Neutrophil (primary cell): ENCODE data around the gene UBA1.

Source experiments
- H3K27ac ChIP-seq: fragments of 200-600 bp; sonication (generic); 2 replicates; pipeline ENCODE4 v1.5.1; 2016; ENCODE audit warnings: mild to moderate bottlenecking, moderate library complexity
- H3K27me3 ChIP-seq: fragments of 200-600 bp; sonication (generic); 2 replicates; pipeline ENCODE4 v1.6.0; 2016; ENCODE audit warnings: mild to moderate bottlenecking
- H3K36me3 ChIP-seq: fragments of 200-600 bp; sonication (generic); 2 replicates; pipeline ENCODE4 v1.5.1; 2017
- H3K4me1 ChIP-seq, 2 experiments: fragments of 200-600 bp in 1 of 2; sonication (generic) in 1 of 2; 1 replicate in 1 of 2; 2 replicates in 1 of 2; pipeline versions ENCODE4 v1.5.1 to v1.6.1; 2013 to 2016; ENCODE audit warnings: low read depth in 1 of 2, low read length in 1 of 2, mild to moderate bottlenecking in 1 of 2, moderate library complexity in 1 of 2; ENCODE audit not compliant: control insufficient read depth in 1 of 2, insufficient read depth in 1 of 2
- H3K4me3 ChIP-seq, 2 experiments: fragments of 200-600 bp in 1 of 2; sonication (generic) in 1 of 2; 1 replicate in 1 of 2; 2 replicates in 1 of 2; pipeline ENCODE4 v1.5.1; 2013 to 2016; ENCODE audit warnings: low read depth in 1 of 2, low read length in 1 of 2, mild to moderate bottlenecking in 1 of 2, moderate library complexity in 1 of 2
- H3K9me3 ChIP-seq: fragments of 200-600 bp; sonication (generic); 2 replicates; pipeline ENCODE4 v1.5.1; 2016
- TF ChIP-seq, protein P1 (sequence below): fragments of 200-600 bp; sonication (generic); IDR thresholded peaks from 2 replicates; pipeline ENCODE4 v1.5.1; 2016; ENCODE audit warnings: antibody characterized with exemption

The UBA1 gene

DNA sequence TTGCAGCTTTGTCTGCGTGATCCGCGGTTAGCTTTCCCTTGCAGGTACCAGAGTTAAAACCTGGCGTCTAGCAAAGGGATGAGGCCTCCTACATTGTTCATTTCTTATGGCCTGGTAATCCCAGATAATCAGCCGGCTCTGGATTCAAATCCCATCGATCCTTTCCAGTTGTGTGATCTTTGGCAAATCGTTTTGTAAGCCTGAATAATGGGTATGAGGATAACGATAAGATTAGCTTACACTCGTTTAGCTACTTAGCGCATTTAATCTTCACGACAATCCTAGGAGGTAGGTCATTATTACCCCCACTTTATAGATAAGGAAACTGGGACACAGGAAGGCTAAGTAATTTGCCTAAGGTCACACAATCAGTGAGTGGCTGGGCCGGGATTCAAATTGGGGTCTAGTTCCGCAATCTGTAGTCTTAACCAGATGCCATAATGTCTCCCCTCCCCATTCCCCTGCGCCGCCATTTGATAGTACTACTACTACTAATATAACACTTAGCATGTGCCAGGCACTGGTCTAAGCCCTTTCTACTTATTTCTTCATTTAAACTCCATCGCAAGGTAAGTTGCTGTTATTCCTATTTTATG, 1.7 kb upstream of the UBA1 start:
- H3K27me3 ChIP-seq: no peaks in the 10 kb centered on the region
- no peak overlapping the region for H3K27ac ChIP-seq
- H3K4me3 ChIP-seq: peak overlapping the region; percentile 38 to 43
- peaks cover 45 to 59% of the 10 kb centered on the region in 2 experiments for H3K4me1 ChIP-seq
- H3K36me3 ChIP-seq: peaks cover 9% of the 10 kb centered on the region
- no peaks in the 10 kb centered on the region for H3K9me3 ChIP-seq
- TF ChIP-seq, protein P1, sequence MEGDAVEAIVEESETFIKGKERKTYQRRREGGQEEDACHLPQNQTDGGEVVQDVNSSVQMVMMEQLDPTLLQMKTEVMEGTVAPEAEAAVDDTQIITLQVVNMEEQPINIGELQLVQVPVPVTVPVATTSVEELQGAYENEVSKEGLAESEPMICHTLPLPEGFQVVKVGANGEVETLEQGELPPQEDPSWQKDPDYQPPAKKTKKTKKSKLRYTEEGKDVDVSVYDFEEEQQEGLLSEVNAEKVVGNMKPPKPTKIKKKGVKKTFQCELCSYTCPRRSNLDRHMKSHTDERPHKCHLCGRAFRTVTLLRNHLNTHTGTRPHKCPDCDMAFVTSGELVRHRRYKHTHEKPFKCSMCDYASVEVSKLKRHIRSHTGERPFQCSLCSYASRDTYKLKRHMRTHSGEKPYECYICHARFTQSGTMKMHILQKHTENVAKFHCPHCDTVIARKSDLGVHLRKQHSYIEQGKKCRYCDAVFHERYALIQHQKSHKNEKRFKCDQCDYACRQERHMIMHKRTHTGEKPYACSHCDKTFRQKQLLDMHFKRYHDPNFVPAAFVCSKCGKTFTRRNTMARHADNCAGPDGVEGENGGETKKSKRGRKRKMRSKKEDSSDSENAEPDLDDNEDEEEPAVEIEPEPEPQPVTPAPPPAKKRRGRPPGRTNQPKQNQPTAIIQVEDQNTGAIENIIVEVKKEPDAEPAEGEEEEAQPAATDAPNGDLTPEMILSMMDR: no peak

DNA sequence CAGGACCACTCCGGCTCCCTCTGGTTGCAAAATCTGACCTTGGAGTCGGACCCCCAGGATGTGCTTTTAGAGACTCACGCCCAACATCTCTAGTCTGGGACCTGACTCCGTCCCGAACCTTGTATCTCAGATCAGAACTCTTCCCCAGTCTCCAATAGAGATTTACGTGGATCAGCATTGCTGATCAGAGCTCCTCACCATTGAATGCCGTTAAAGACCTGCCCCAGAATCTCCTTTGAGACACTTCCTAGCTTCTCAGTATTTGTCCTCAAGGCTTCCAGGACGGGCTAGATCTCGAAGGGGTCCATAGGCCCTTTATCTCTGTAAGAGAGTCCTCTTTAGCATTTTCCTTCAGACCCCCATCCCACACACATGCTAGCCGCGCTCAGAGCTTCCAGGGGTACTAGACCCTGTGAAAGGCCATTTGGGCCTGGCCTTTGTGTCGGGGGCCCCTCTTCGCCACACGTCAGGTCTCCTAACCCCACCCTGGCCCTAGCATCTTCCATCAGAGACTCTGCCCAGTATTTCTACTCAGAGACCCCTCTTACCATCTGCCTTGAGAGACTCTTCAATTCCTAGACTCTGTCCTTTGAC, 662 bp downstream of the UBA1 start:
- peaks cover 20% of the 10 kb centered on the region for H3K36me3 ChIP-seq
- TF ChIP-seq, protein P1: no peak
- H3K4me1 ChIP-seq: peaks cover 48 to 65% of the 10 kb centered on the region in 2 experiments
- H3K9me3 ChIP-seq: no peaks in the 10 kb centered on the region
- H3K27ac ChIP-seq: peak overlapping the region; percentile 95
- H3K27me3 ChIP-seq: no peaks in the 10 kb centered on the region
- peak overlapping the region; percentile 69 to 79 for H3K4me3 ChIP-seq

DNA sequence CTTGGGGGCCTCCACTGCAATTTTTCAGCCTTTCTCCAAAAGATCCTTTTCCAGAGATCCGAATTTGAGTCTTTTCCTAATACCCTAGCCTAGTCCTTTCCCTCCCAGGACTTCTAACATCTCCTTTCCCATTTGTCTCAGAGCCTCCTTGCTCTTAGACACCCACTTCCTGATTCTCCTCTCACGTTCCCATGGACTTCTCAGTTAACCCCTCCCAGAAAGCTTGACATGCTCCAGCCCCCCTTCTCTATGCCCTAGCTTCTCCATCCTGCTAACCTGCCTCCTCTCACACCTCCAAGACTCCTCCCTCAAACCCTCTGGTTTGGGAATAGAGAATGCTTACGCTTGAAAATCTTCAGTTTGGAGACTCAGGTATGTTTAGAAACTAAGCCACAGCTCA, 2.5 kb downstream of the UBA1 start:
- peaks cover 40 to 56% of the 10 kb centered on the region in 2 experiments for H3K4me1 ChIP-seq
- H3K27me3 ChIP-seq: no peaks in the 10 kb centered on the region
- TF ChIP-seq, protein P1: no peak
- H3K27ac ChIP-seq: peak overlapping the region; percentile 45
- H3K9me3 ChIP-seq: no peaks in the 10 kb centered on the region
- H3K36me3 ChIP-seq: peaks cover 38% of the 10 kb centered on the region
- H3K4me3 ChIP-seq: no peak overlapping the region

DNA sequence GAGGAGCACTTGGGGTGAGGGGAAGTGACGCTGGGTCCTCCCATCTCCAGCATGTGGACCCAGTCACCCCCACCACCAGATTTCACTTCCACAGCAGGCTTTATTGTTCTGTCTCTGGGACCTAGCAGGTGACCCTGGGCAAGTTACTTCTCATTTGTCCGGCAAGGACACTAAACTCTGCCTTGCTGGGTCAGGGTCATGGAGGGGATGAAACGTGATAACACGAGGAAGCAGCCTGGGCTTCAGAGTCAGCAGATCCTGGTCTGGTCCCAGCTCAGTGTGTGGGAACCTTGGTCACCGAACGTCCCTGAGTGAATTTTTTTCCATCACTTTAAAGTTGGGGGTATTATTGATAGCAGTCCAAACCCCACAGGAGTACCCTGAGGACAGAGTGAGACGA, 3.9 kb downstream of the UBA1 start:
- Histone ChIP-seq H3K27ac (no peak overlapping the region), H3K4me1 (peaks cover 33 to 45% of the 10 kb centered on the region in 2 experiments), H3K4me3 (no peak overlapping the region), H3K9me3 (no peaks in the 10 kb centered on the region), H3K36me3 (peaks cover 52% of the 10 kb centered on the region), H3K27me3 (no peaks in the 10 kb centered on the region)
- TF ChIP-seq, protein P1: no peak

DNA sequence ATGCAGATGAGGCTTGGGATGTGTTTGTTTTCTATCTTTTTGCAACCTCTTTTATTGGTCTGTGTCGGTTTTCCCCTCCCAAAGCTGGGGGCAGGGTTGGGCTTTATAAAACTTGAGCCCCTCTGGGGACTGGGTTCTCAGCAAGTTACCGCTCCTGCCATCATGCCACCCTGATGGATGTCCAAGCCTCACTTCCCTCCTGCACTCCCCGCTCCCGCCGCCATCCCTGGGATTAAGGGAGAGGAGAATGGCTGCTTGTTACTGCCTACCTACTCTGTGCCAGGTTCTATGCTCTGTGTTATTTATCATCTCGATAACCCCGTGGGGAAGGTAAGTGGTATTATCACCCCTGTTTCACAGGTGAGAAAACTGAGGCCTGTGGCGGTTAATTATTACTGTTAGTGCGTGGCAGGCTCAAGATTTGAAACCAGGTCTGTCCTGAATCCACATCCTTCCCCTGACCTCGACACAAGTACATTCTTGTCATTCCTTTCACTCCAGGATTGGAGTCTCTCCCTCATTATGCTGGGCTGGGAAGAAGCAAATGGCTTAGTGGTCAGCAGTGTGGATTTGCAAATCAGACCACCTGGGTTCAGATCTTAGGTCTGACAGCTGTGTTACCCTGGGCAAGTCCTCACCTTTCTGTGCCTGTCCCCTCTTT, 4.5 kb downstream of the UBA1 start:
- no peaks in the 10 kb centered on the region for H3K27me3 ChIP-seq
- peaks cover 27 to 39% of the 10 kb centered on the region in 2 experiments for H3K4me1 ChIP-seq
- no peaks in the 10 kb centered on the region for H3K9me3 ChIP-seq
- TF ChIP-seq, protein P1: no peak
- H3K27ac ChIP-seq: no peak overlapping the region
- H3K36me3 ChIP-seq: peaks cover 59% of the 10 kb centered on the region
- no peak overlapping the region for H3K4me3 ChIP-seq
